Endothelial cell of umbilical vein (primary cell): ENCODE results near the gene SNED1. TPM values are rescaled to one million over a fixed set of nuclear protein-coding genes. Genes with fewer than 3 reads are reported as not detected.

ENCODE experiments used
- BruUV-seq: library from RNA; stranded (reverse); fragments of 400-500 nt; replicated peaks from 2 replicates; lab custom pipeline; 2021; lab: Mats Ljungman, UMichigan
- CTCF ChIA-PET: fragments of 300-600, 350-600 bp; sonication (Branson Sonifier 250); formaldehyde crosslinking; loops from one replicate; lab custom pipeline; 2021; ENCODE audit warnings: antibody characterized with exemption, inconsistent platforms; lab: Charles Lee
- POLR2A ChIA-PET: fragments of 300-600, 350-600 bp; sonication (Branson Sonifier 250); formaldehyde crosslinking; loops from one replicate; lab custom pipeline; 2021; ENCODE audit warnings: antibody characterized with exemption, inconsistent platforms; lab: Charles Lee
- DNase-seq: peaks from one replicate; pipeline ENCODE4 v3.0.0-alpha.2; 2011; ENCODE audit warnings: low read depth, low spot score
- FAIRE-seq: peaks from 2 replicates; lab custom pipeline; 2011; peaks lifted over from hg19 to GRCh38; lab: Jason Lieb, UNC
- H2AFZ ChIP-seq: 2 replicates; pipeline ENCODE4 v1.6.0; 2012; ENCODE audit warnings: low read depth, low read length, control low read depth, inconsistent platforms
- H3K27ac ChIP-seq: 2 replicates; pipeline ENCODE4 v1.5.1; 2011; ENCODE audit warnings: low read depth, mild to moderate bottlenecking, control low read depth, low read length, moderate library complexity; ENCODE audit not compliant: insufficient read depth
- H3K27me3 ChIP-seq, 2 experiments: 2 replicates each; pipeline versions ENCODE4 v1.6.0 to v1.6.1; 2011; ENCODE audit warnings: low read length in 2 of 2, mixed read lengths in 1 of 2; ENCODE audit not compliant: control insufficient read depth in 2 of 2, insufficient read depth in 2 of 2
- H3K36me3 ChIP-seq, 2 experiments: 2 replicates in 1 of 2; 3 replicates in 1 of 2; pipeline ENCODE4 v1.5.1; 2011; ENCODE audit warnings: low read length in 2 of 2, mild to moderate bottlenecking in 1 of 2, moderate library complexity in 1 of 2; ENCODE audit not compliant: control insufficient read depth in 2 of 2, insufficient read depth in 2 of 2; ENCODE audit errors: extremely low read depth in 1 of 2
- H3K4me1 ChIP-seq: 3 replicates; pipeline ENCODE4 v1.5.1; 2011; ENCODE audit warnings: mild to moderate bottlenecking, low read length; ENCODE audit not compliant: control insufficient read depth, insufficient read depth; ENCODE audit errors: extremely low read depth
- H3K4me2 ChIP-seq: 2 replicates; pipeline ENCODE4 v1.6.1; 2011; ENCODE audit warnings: low read length, control low read depth, mixed read lengths; ENCODE audit not compliant: insufficient read depth
- H3K4me3 ChIP-seq, 3 experiments: fragments of 200-600 bp in 1 of 3; sonication (generic), shearing (Covaris generic) in 1 of 3; replicated peaks in 1 of 3; 2 replicates each; pipeline ENCODE4 v1.5.1; 2011 to 2016; ENCODE audit warnings: control low read depth in 3 of 3, low read length in 3 of 3, mild to moderate bottlenecking in 2 of 3, inconsistent platforms in 1 of 3, low read depth in 1 of 3, moderate library complexity in 1 of 3; ENCODE audit not compliant: insufficient read depth in 1 of 3
- H3K79me2 ChIP-seq: 2 replicates; pipeline ENCODE4 v1.6.0; 2012; ENCODE audit warnings: low read length, inconsistent platforms; ENCODE audit not compliant: control insufficient read depth, insufficient read depth
- H3K9ac ChIP-seq: replicated peaks from 2 replicates; pipeline ENCODE3; 2011; ENCODE audit warnings: low read length, control low read depth; ENCODE audit not compliant: insufficient read depth; ENCODE audit errors: extremely low read depth
- H3K9me1 ChIP-seq: replicated peaks from 3 replicates; pipeline ENCODE4 v1.6.0; 2011; ENCODE audit warnings: mild to moderate bottlenecking, low read length; ENCODE audit not compliant: control insufficient read depth, insufficient read depth; ENCODE audit errors: extremely low read depth
- H3K9me3 ChIP-seq: replicated peaks from 2 replicates; pipeline ENCODE4 v1.5.1; 2012; ENCODE audit warnings: low read length, inconsistent platforms; ENCODE audit not compliant: control insufficient read depth, insufficient read depth
- H4K20me1 ChIP-seq: replicated peaks from 2 replicates; pipeline ENCODE3; 2011; ENCODE audit warnings: mild to moderate bottlenecking, low read length; ENCODE audit not compliant: control insufficient read depth, insufficient read depth; ENCODE audit errors: extremely low read depth
- CTCF ChIP-seq, 2 donors: IDR thresholded peaks; 1 replicate in 1 of 2; 2 replicates in 1 of 2; pipeline ENCODE4 v1.5.1; 2011; ENCODE audit warnings: low read length in 2 of 2, mild to moderate bottlenecking in 2 of 2, moderate library complexity in 2 of 2, control low read depth in 1 of 2, inconsistent platforms in 1 of 2, low read depth in 1 of 2; ENCODE audit not compliant: insufficient read depth in 1 of 2; ENCODE audit errors: extremely low read depth in 1 of 2
- EZH2 ChIP-seq: IDR thresholded peaks from 2 replicates; pipeline ENCODE4 v1.6.1; 2012; ENCODE audit warnings: borderline replicate concordance, low read depth, mild to moderate bottlenecking, moderate library complexity, low read length, inconsistent platforms; ENCODE audit not compliant: severe bottlenecking
- FOS ChIP-seq: IDR thresholded peaks from 2 replicates; pipeline ENCODE4 v1.6.1; 2011; ENCODE audit warnings: mild to moderate bottlenecking, low read length, moderate library complexity, borderline replicate concordance; ENCODE audit not compliant: insufficient read depth
- GATA2 ChIP-seq: IDR thresholded peaks from 2 replicates; pipeline ENCODE4 v1.7.0; 2011; ENCODE audit warnings: low read depth, mild to moderate bottlenecking, moderate library complexity, mixed read lengths, low read length; ENCODE audit not compliant: insufficient read length, insufficient read depth
- JUN ChIP-seq: IDR thresholded peaks from 2 replicates; pipeline ENCODE4 v1.6.1; 2011; ENCODE audit warnings: borderline replicate concordance, low read depth; ENCODE audit not compliant: insufficient read length, insufficient read depth
- MAX ChIP-seq: IDR thresholded peaks from 2 replicates; pipeline ENCODE4 v1.6.1; 2011; ENCODE audit not compliant: insufficient read depth, insufficient read length
- MYC ChIP-seq: IDR thresholded peaks from one replicate; pipeline ENCODE4 v1.6.1; 2011; ENCODE audit warnings: mild to moderate bottlenecking, low read depth, low read length
- POLR2A ChIP-seq: IDR thresholded peaks from 2 replicates; pipeline ENCODE4 v1.6.1; 2012; ENCODE audit warnings: low read depth, mild to moderate bottlenecking, control low read depth, low read length
- POLR2AphosphoS5 ChIP-seq: IDR thresholded peaks from 2 replicates; pipeline ENCODE4 v1.6.1; 2012; ENCODE audit warnings: low read depth, mild to moderate bottlenecking, control low read depth, low read length, moderate library complexity; ENCODE audit not compliant: insufficient read depth
- dilution Hi-C: fragments of 300-500 bp; cut with MboI; formaldehyde crosslinking; loops from one replicate; pipeline ENCODE4 v1.15.0; 2019; ENCODE audit warnings: low sequenced_read_pairs; ENCODE audit not compliant: extremely low pct_ligation_motif_present
- intact Hi-C: fragments of 100-400 bp; cut with micrococcal nuclease; formaldehyde crosslinking; loops from one replicate; pipeline ENCODE4 v1.10.0; 2022
- polyA plus RNA-seq, 4 experiments: library from polyadenylated mRNA; depleted of rRNA in 3 of 4; stranded (reverse) in 3 of 4; unstranded in 1 of 4; fragments of >200 nt; gene quantifications; 2 replicates each; pipeline versions ENCODE4 v1.2.1 to v1.2.3, GENCODE V29; 2011 to 2012; ENCODE audit warnings: missing spikeins in 1 of 4
- total RNA-seq: library from RNA; stranded (reverse); gene quantifications from 2 replicates; pipeline ENCODE4 v1.2.3, GENCODE V29; 2021

SNED1 gene
- total and polyA plus RNA-seq, 2 donors (not counting 3 experiments of a cell fraction or from before 2014, with no cell fraction given) = 14.1 to 17.2 TPM

DNA sequence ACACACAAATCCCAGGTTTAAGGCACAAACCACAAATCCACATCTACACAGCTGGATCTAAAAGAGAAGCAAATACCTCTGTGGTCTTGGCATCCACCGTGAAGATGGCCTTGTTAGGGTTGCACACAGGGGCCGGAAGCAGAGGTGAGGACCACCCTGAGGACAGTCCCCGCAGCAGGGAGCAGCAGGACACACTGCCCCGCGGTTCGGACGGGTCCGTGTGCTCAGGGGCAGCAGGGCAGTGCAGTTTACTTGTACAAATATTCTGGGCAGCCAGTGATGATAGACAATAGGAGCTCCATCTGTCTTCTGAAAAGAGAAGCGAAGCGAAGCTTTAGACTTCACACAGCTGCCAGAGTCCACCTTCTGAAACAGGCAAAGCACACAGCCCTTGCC, 142.0 kb downstream of the SNED1 start:
- intact Hi-C loops (loop anchor here (10.0 kb wide), 1 partner anchor 286 kb away; no protein-coding TSS in a partner anchor), dilution Hi-C loops (no loop called here)
- CTCF ChIA-PET = interaction anchor here (1.0 kb wide), 1 partner anchor 62 kb away, joined by 3 read pairs; no protein-coding TSS in a partner anchor
- Histone ChIP-seq H3K27ac (no peak overlapping the region), H3K36me3 (peaks cover 0 to 3% of the 10 kb centered on the region in 2 experiments), H4K20me1 (no peaks in the 10 kb centered on the region), H3K4me2 (no peak overlapping the region), H3K4me3 (no peak overlapping the region), H3K79me2 (no peaks in the 10 kb centered on the region), H2AFZ (no peak overlapping the region), H3K9me3 (no peaks in the 10 kb centered on the region), H3K9me1 (no peaks in the 10 kb centered on the region), H3K27me3 (no peaks in the 10 kb centered on the region), H3K9ac (no peak overlapping the region), H3K4me1 (no peaks in the 10 kb centered on the region)
- DNase-seq = no peak
- POLR2A ChIA-PET = no interaction called here
- BruUV-seq = no TSS peak
- FAIRE-seq = no peak
- no peak for TF ChIP-seq EZH2

- Histone ChIP-seq H3K27ac (no peak overlapping the region), H3K9me3 (no peaks in the 10 kb centered on the region), H3K4me1 (no peaks in the 10 kb centered on the region), H2AFZ (no peak overlapping the region), H3K9me1 (no peaks in the 10 kb centered on the region), H3K4me3 (no peak overlapping the region), H3K79me2 (no peaks in the 10 kb centered on the region), H3K4me2 (no peak overlapping the region), H3K9ac (no peak overlapping the region), H3K36me3 (peaks cover 0 to 3% of the 10 kb centered on the region in 2 experiments), H3K27me3 (no peaks in the 10 kb centered on the region), H4K20me1 (no peaks in the 10 kb centered on the region)
- no peak for DNase-seq
- ChIA-PET CTCF (no interaction called here), POLR2A (no interaction called here)
- no TSS peak for BruUV-seq
- FAIRE-seq = no peak
- TF ChIP-seq FOS (no peak), MAX (no peak), GATA2 (no peak), POLR2A (no peak), CTCF (IDR thresholded peaks at IDR 0.05; ENCODE audit: extremely low read depth in 1 of 2, insufficient read depth in 1 of 2, low read depth in 1 of 2, low read length in 2 of 2) (no peak), JUN (no peak), MYC (no peak), POLR2AphosphoS5 (no peak), EZH2 (no peak)
- intact Hi-C loops = loop anchor here (10.0 kb wide), 1 partner anchor 286 kb away; no protein-coding TSS in a partner anchor
- dilution Hi-C loops = no loop called here
These were observed 142.9 kb downstream of the SNED1 start for GRCh38 chr2:241141214-241141770.
